Thyroid gland (tissue), 4 donors: ENCODE measurements around the gene ETV6. TPM values are rescaled to one million over a fixed set of nuclear protein-coding genes. Genes with fewer than 3 reads are reported as not detected.
A peak's percentile ranks its signal among the peaks of the same experiment; 100 is the strongest.

Experiments used
- DNase-seq, 2 donors: peaks; one replicate each; pipeline ENCODE4 v3.0.0-alpha.2; 2019
- H3K27ac ChIP-seq, 3 donors: fragments of 200-600 bp; sonication (generic); 1 replicate in 2 of 3; 2 replicates in 1 of 3; pipeline ENCODE4 v1.5.1; 2016 to 2019; ENCODE audit warnings: mild to moderate bottlenecking in 1 of 3, moderate library complexity in 1 of 3
- H3K27me3 ChIP-seq: fragments of 200-600 bp; sonication (generic); one replicate; pipeline ENCODE4 v1.5.1; 2019
- H3K36me3 ChIP-seq, 2 donors: fragments of 200-600 bp; sonication (generic); one replicate each; pipeline ENCODE4 v1.5.1; 2016 to 2019
- H3K4me1 ChIP-seq, 2 donors: fragments of 200-600 bp; sonication (generic); one replicate each; pipeline ENCODE4 v1.5.1; 2017 to 2019
- H3K4me3 ChIP-seq, 3 donors: fragments of 200-600 bp; sonication (generic); replicated peaks in 1 of 3; 1 replicate in 2 of 3; 2 replicates in 1 of 3; pipeline ENCODE4 v1.5.1; 2016; ENCODE audit warnings: mild to moderate bottlenecking in 1 of 3
- H3K9me3 ChIP-seq: fragments of 200-600 bp; sonication (generic); one replicate; pipeline ENCODE4 v1.5.1; 2017
- POLR2A ChIP-seq, 2 donors: fragments of 450-650 bp; IDR thresholded peaks; one replicate each; pipeline ENCODE4 v1.6.1; 2017; ENCODE audit warnings: antibody characterized with exemption in 2 of 2, mild to moderate bottlenecking in 2 of 2, moderate library complexity in 1 of 2
- WGBS, 2 donors: methylation state at CpG; one replicate each; pipeline ENCODE4 v1.1.5; 2017; 5-methylcytosine and 5-hydroxymethylcytosine counted together
- intact Hi-C: fragments of 100-400 bp; cut with DNase I; formaldehyde crosslinking; loops from one replicate; pipeline ENCODE4 v1.15.1; 2023
- total RNA-seq, 4 donors: library from RNA; depleted of rRNA; stranded (reverse); fragments of >200 nt; gene quantifications; one replicate each; pipeline ENCODE4 v1.2.3, GENCODE V29; 2016
- TF ChIP-seq, protein P1 (sequence below), 6 experiments: fragments of 200-600 bp in 3 of 6; fragments of 450-650 bp in 3 of 6; sonication (generic) in 3 of 6; IDR thresholded peaks; one replicate each; pipeline ENCODE4 v1.5.1; 2016 to 2019; ENCODE audit warnings: antibody characterized with exemption in 6 of 6, mild to moderate bottlenecking in 2 of 6, inconsistent platforms in 1 of 6, moderate library complexity in 1 of 6

Gene ETV6
- total RNA-seq, 4 donors from 2014 or later, result 16.6 to 35.6 (median 17.2) TPM

DNA sequence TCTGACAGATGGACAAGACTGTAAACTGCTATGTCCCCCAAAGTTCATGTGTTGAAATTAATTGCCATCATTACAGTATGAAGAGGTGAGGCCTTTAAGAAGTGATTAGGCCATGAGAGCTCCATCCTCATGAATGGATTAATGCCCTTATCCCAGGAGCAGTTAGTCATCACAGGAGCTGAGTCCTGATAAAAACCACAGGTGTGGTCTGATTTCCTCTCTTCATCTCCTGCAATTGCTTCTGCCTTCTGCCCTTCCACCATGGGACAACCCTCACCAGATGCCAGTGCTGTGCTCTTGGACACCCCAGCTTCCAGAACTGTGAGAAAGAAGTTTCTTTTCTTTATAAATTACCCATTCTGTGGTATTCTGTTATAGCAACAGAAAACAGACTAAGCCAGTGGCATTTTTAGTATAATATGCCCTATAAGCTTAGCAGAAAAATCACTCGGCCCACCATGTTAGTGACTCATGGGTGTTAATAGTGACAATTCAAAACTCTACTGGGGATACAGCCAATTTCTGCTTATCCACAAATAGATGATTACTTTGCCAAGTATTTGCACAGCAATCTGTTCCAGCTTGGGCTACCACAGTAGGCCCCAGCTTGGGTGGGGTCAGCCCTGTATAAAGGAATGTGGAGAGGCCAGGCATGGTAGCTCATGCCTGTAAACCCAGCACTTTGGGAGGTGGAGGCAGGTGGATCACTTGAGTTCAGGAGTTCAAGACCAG is 292.3 kb downstream of the ETV6 start:
- no peaks in the 10 kb centered on the region for H3K4me1 ChIP-seq
- TF ChIP-seq, protein P1, sequence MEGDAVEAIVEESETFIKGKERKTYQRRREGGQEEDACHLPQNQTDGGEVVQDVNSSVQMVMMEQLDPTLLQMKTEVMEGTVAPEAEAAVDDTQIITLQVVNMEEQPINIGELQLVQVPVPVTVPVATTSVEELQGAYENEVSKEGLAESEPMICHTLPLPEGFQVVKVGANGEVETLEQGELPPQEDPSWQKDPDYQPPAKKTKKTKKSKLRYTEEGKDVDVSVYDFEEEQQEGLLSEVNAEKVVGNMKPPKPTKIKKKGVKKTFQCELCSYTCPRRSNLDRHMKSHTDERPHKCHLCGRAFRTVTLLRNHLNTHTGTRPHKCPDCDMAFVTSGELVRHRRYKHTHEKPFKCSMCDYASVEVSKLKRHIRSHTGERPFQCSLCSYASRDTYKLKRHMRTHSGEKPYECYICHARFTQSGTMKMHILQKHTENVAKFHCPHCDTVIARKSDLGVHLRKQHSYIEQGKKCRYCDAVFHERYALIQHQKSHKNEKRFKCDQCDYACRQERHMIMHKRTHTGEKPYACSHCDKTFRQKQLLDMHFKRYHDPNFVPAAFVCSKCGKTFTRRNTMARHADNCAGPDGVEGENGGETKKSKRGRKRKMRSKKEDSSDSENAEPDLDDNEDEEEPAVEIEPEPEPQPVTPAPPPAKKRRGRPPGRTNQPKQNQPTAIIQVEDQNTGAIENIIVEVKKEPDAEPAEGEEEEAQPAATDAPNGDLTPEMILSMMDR (IDR thresholded peaks at IDR 0.05), result no peak
- no peak for TF ChIP-seq POLR2A (IDR thresholded peaks at IDR 0.05)
- H3K27ac ChIP-seq, result no peak overlapping the region
- 80 to 93% methylated on average over 1 of the region's 1 CpG for WGBS, 2 donors
- no peak overlapping the region for H3K4me3 ChIP-seq
- peak in 1 of 2 donors; percentile 16 for DNase-seq
- intact Hi-C loops, result no loop called here
- no peaks in the 10 kb centered on the region for H3K36me3 ChIP-seq
- no peaks in the 10 kb centered on the region for H3K27me3 ChIP-seq
- H3K9me3 ChIP-seq, result no peaks in the 10 kb centered on the region

DNA sequence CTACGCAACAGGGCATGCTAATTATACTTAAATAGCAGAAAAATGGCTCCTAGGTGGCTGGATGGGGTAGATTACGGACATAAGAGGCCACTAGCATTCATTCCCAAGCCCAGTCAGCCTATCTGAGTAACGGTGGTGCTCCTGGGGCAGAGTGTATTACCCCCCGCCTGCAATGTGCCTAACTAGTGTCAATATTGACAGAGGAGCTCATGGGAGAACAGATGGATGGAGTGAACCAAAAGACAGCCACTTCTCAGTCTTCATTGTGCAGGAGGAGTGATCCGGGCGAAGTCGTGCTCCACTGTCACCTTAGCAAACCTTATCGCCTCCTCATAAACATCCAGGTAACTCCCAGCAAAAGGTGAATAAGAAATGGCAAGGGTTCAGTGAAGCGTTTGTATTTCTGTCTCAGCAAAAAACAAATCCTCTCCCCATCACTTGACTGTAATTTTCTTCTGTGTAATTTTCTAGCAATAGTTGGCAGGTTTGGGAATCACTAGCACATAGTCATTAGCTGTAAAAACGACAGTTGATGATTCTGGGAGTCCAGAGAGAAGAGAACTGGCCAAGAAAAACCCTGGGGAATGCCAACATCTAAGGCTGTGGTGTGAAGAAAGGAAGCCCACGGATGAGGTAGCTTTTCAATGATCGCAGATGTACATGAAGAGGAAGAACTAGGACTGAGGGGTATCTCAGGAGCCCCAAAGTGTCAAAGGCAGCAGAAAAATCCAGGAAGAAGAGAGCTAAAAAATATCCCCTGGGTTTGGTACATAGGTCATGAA is 294.6 kb downstream of the ETV6 start:
- 69 to 79% methylated on average over 12 of the region's 12 CpGs for WGBS, 2 donors
- DNase-seq, result no peak
- H3K36me3 ChIP-seq, result no peaks in the 10 kb centered on the region
- H3K27ac ChIP-seq, result no peak overlapping the region
- no peaks in the 10 kb centered on the region for H3K9me3 ChIP-seq
- H3K27me3 ChIP-seq, result no peaks in the 10 kb centered on the region
- H3K4me1 ChIP-seq, result no peaks in the 10 kb centered on the region
- intact Hi-C loops, result no loop called here
- TF ChIP-seq, protein P1 (IDR thresholded peaks at IDR 0.05), result no peak
- H3K4me3 ChIP-seq, result no peak overlapping the region
